ENCODE measurements around the gene TNFSF11.

The TNFSF11 gene

DNA sequence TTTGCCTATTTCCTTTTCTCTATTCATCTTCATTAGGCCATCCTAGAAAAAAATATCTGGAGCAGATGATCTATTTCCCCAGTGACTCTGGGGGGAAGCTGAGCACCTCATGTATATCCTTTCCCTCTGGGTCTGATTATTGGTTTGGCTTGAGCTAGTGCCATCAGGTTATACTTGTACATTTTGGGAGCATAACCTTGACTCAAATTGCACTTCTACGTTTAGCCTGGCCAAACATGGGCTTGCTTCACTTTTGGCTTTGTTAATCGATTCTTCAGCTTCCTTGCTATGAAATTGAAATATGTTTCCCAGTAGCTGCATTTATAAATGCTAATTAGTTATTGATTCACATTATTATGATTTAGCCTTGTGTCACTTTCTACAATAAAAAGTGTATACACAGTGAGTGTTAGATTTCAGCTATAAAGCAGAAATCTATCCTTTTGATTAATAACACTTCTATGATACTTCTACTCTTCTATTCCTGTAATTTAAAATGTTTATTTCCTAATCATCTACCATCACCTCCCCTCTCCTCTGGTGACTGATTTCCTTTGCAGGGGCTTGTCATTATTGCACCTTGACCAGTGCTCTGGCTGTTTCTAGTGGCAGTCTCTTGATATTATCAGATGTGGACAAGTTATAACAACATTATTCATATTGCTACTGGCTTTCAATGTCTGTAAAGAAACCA is 37.3 kb downstream of the TNFSF11 start:
- DNase-seq (ENCODE audit: low spot score) = no peak

DNA sequence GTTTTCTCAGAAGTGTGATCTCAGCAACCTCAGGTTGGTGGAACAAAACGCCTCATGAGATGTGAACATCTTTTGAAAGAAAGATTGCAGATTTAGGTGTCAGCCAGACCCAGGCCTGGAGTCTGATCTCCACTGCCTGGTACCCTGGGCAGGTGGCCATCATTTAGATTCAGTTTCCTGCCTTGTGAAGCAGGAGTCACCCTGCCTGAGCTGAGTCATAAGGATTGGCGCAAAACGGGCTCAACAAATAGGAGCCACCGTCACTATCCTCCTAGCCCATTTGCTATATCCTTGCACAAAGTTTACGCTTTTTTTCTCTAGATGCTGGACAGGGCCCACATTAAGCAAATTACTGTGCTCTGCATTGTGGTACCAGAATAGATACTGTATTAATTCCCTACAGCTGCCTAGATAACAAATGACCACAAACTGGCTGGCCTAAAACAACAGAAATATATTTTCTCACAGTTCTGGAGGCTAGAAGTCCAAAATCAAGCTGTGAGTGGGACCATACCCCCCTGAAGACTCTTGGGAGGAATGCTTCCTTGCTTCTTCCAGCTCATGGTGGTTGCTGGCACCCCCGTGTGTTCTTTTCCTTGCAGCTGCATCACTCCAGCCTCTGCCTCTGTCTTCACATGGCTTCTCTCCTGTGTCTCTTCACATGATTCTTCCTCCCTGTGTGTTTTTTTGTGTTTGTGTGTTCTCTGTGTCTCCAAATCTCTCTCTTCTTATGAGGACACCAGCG is 38.2 kb downstream of the TNFSF11 start:
- DNase-seq (ENCODE audit: low spot score) = no peak

- no peak for DNase-seq (ENCODE audit: low spot score)
These were observed 40.6 kb downstream of the TNFSF11 start for GRCh38 chr13:42614436-42615035.

DNA sequence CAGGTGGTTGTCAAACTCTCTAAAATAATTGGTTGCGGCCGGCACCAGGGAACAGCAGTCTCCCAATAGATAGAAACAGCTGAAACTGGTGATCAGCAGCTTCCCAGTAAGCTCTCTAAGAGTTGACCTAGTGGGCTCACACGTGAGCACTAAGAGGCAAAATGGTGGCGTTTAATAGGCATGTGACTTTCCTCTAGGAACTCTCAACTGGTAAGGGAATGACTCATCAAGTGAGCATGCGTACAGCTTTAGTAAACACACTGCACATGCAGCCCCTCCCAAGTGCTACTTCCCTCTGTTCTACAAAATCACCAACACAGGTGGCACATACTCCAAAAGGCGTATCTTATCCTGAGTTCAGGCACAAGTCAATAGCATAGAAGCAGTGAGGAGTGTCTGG is 41.7 kb downstream of the TNFSF11 start:
- DNase-seq (ENCODE audit: low spot score) = no peak

DNA sequence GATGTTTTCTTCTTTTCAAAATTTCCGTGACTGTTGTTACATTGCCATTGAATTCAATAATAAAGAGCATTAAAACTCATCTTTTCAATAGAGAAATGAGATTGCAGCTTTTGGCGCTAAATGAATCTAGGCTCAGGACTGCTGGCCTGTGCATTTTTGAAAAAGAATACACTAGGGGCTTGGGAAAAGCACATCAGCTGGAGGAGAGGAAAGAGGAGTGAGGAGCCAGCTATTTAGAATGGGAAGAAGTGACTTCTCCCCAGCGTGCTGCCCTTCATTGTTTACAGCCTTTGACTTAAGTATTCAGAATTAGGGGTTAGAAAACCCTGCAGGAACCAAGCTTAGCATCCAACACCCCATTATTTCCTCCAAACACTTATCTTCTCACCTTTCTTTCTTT is 43.3 kb downstream of the TNFSF11 start:
- DNase-seq (ENCODE audit: low spot score) = no peak

- no peak for DNase-seq (ENCODE audit: low spot score)
These were observed 50.0 kb downstream of the TNFSF11 start for GRCh38 chr13:42623916-42624315.

DNA sequence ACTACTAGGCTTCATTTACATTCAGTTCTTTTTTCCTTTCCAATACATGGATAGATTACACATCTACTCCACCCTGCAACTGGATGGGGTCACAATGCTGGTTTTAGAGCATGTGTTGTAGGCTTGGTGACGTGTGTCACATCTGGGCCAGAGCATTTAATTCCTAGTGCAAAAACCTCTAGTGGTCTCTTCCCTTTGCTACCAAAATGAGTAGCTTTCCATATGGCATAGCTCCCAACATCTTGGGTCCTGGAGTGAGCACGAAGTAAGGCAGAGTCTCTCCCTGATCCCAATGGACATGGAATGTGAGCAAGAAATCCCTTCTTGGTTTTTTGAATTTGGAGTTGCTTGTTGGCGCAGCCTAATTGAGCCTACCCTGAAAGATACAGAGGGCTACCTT is 51.7 kb downstream of the TNFSF11 start:
- no peak for DNase-seq (ENCODE audit: low spot score)

DNA sequence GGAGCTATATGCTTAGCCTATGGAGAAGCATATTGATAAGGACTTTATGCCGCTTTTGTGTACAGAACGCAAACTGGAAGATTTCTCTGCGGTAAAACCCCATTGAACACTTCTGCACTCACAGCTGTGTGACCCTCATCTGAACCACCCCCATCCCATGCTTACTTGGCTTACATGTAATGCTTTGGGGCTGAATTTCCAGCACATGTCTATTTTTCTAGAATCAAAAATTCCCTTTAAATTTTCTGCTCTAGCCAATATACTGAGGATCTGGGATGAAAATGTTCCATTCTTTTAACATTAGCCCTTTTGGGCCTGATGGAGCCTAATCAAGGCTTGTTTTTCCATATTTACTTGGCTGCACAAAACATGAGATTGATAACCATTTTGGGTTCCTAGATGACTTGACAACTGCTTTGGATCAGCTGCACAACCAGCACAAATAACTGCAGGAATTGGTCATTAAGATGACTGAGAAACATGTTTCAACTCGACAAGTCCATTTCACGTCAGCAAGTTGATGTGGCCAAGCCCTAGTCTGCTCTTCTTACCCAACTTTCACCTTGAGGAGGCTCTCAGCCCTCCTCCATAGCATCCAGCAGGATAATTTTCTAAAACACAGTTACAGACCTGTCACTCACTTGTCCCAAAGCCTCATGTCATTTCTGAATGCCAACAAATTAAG is 52.4 kb downstream of the TNFSF11 start:
- DNase-seq (ENCODE audit: low spot score) = no peak

- no peak for DNase-seq (ENCODE audit: low spot score)
These were observed 54.7 kb downstream of the TNFSF11 start for GRCh38 chr13:42628666-42629065.

GRCh38 chr13:42631181-42631580 is 57.2 kb downstream of the TNFSF11 start:
- DNase-seq (ENCODE audit: low spot score) = no peak

DNA sequence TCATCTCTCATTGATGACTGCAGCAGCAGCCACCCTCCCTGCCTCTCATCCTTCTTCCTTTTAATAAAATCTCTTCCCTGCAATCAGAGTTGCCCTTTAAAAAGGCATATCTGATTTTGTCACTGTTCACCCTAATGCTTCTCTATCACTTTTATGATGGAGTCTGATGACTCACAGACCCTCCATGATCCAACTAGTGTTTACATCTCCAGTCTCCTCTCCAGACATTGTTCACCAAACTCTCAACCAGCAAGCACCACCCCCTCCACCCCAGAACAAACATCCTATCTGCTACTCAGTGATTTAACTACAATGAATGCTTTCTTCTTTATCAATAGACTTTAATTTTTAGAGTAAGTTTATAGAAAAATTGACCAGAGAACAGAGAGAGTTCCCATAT is 59.5 kb downstream of the TNFSF11 start:
- DNase-seq (ENCODE audit: low spot score) = no peak

DNA sequence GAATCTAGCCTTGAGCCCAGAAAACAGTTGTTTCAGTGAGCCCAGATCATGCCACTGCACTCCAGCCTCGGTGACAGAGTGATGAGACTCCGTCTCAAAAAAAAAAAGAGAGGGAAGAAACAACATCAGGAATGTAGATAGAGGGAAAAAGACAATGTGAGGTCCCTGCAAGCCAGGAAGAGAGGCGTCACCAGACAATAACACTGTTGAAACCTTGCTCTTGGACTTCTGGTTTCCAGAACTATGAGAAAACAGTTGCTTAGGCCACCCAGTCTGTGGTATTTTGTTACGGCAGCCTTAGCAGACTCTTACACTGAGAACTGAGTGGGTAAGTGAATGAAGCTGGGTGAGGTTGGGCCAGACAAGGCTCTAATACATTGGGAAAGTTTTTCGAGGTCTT is 64.1 kb downstream of the TNFSF11 start:
- DNase-seq (ENCODE audit: low spot score) = no peak

- DNase-seq (ENCODE audit: low spot score) = no peak
These were observed 64.9 kb downstream of the TNFSF11 start for GRCh38 chr13:42638886-42639285.

GRCh38 chr13:42643076-42643475 is 69.1 kb downstream of the TNFSF11 start:
- DNase-seq (ENCODE audit: low spot score) = no peak

DNA sequence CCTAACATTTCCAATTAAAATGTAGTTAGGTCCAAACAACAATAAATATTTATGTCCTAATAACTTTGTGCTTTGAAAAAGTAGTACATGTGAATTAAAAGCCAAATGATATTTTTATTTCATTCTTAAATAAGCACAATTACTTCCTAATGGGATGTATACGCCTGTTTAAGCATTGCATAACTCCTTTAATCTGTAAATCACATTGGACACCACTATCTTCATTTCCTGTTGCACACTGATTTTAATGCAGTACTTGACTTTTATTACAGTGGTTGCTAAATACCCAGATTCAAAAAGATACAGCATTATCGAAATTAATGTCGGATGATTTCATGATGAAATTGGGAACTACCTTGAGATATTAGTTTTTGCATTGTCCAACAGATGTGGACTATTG is 70.9 kb downstream of the TNFSF11 start:
- DNase-seq (ENCODE audit: low spot score) = no peak

GRCh38 chr13:42645717-42646116 is 71.8 kb downstream of the TNFSF11 start:
- DNase-seq (ENCODE audit: low spot score) = no peak

DNA sequence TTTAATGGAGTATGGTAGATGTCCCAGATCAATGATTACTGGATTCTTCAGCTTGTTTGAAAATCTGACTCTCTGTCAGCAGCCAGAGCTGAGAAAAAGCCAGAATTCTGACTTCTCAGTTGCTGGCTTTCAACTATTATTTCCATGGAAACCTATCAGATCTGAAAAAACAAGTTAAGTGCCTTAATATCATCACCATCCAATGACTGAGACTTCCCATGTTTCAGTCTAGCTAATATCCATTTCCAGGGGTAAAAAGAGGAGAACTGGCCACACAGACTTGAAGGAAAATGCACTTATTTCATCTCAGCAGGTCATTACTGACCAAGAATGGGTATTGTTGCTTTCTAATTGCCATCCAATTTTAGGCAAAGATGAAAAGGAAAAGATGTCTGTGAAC is 75.2 kb downstream of the TNFSF11 start:
- DNase-seq (ENCODE audit: low spot score) = no peak

GRCh38 chr13:42649831-42650230 is 75.9 kb downstream of the TNFSF11 start:
- DNase-seq (ENCODE audit: low spot score) = no peak

- no peak for DNase-seq (ENCODE audit: low spot score)
These were observed 76.6 kb downstream of the TNFSF11 start for GRCh38 chr13:42650506-42650905.

GRCh38 chr13:42651936-42652641 is 78.1 kb downstream of the TNFSF11 start:
- DNase-seq (ENCODE audit: low spot score) = no peak

- no peak for DNase-seq (ENCODE audit: low spot score)
These were observed 78.9 kb downstream of the TNFSF11 start for GRCh38 chr13:42652642-42653415.

Measured in pons (tissue), 1 donor.